ENCODE data around the gene NAA15. TPM values are rescaled to one million over a fixed set of nuclear protein-coding genes. Genes with fewer than 3 reads are reported as not detected.

The NAA15 gene
- total and polyA plus RNA-seq, 2 of the 8 experiments (the other 6 are each of a cell fraction or from before 2014, with no cell fraction given): 9.7 to 124 TPM

DNA sequence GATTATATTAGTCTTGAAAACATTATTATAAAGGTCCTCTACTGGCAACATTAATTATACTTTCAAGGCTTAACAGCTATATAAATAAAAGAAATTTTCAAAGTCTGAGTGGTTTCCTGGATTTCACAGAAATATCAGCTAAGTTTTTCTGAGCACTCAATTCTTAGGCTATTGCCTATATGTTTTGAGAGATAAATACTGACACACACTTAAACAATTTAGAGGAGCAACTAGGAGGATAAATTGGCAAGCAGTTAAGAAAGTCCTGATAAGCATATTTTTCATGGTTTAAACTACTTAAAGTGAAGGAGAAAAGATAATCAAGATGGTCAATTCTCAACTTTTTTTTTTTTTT lies 18.6 kb upstream of the NAA15 start:
- Histone ChIP-seq H3K9me3 (ENCODE audit: insufficient read depth in 2 of 2, low read depth in 1 of 2, low read length in 1 of 2) (no peaks in the 10 kb centered on the region), H4K91ac (replicated peaks; ENCODE audit: insufficient read length, low read length) (no peak overlapping the region), H3K9ac (replicated peaks in 1 of 4; ENCODE audit: extremely low read depth in 1 of 4, low read depth in 3 of 4, low read length in 3 of 4) (no peak overlapping the region), H3K27ac (ENCODE audit: low read depth, low read length) (no peak overlapping the region), H2BK20ac (ENCODE audit: low read length) (no peak overlapping the region), H4K8ac (ENCODE audit: extremely low read depth, insufficient read depth, low read length) (no peak overlapping the region), H2AK5ac (ENCODE audit: low read depth, low read length) (no peak overlapping the region), H3K79me1 (ENCODE audit: low read depth, low read length) (no peaks in the 10 kb centered on the region), H3K4me2 (ENCODE audit: insufficient read depth in 1 of 2, low read depth in 2 of 2, low read length in 2 of 2) (no peak overlapping the region), H3K56ac (replicated peaks; ENCODE audit: insufficient read length, low read depth, low read length) (no peak overlapping the region), H3K36me3 (ENCODE audit: control insufficient read depth in 2 of 4, insufficient read depth in 4 of 4, low read length in 3 of 4) (no peaks in the 10 kb centered on the region), H3K18ac (ENCODE audit: extremely low read depth, low read length) (no peak overlapping the region), H2BK12ac (ENCODE audit: low read depth, low read length) (no peak overlapping the region), H4K20me1 (replicated peaks in 1 of 2; ENCODE audit: control insufficient read depth in 1 of 2, insufficient read depth in 2 of 2, low read length in 2 of 2) (no peaks in the 10 kb centered on the region), H3K4ac (replicated peaks; ENCODE audit: insufficient read length, low read depth, low read length) (no peak overlapping the region), H4K5ac (ENCODE audit: insufficient read length, low read depth, low read length) (no peak overlapping the region), H3K23ac (ENCODE audit: insufficient read length) (no peak overlapping the region), H3K23me2 (ENCODE audit: low read depth, low read length) (peaks cover 9% of the 10 kb centered on the region), H3K27me3 (replicated peaks in 1 of 4; ENCODE audit: control insufficient read depth in 3 of 4, extremely low read depth in 1 of 4, insufficient read depth in 3 of 4, low read length in 3 of 4) (peaks cover 5 to 34% (median 25%) of the 10 kb centered on the region in 4 experiments), H2AFZ (ENCODE audit: low read length) (no peak overlapping the region), H2BK5ac (ENCODE audit: low read depth, low read length) (no peak overlapping the region), H3K14ac (ENCODE audit: insufficient read length) (no peak overlapping the region), H2BK15ac (ENCODE audit: low read length) (no peak overlapping the region), H3K4me1 (replicated peaks in 1 of 4; ENCODE audit: control insufficient read depth in 3 of 4, insufficient read depth in 4 of 4, low read length in 3 of 4) (peaks cover 2 to 5% (median 4%) of the 10 kb centered on the region in 4 experiments; a peak in 5 of 7 replicates), H2BK120ac (replicated peaks; ENCODE audit: low read depth, low read length) (no peak overlapping the region), H3K79me2 (ENCODE audit: control insufficient read depth in 1 of 2, insufficient read depth in 2 of 2, low read length in 2 of 2) (no peaks in the 10 kb centered on the region), H3K4me3 (ENCODE audit: extremely low read depth in 1 of 4, insufficient read depth in 2 of 4, low read depth in 3 of 4, low read length in 4 of 4) (no peak overlapping the region)
- POLR2A ChIA-PET (ENCODE audit: partially characterized antibody): interaction anchor here (1.1 kb wide), 1 partner anchor 155 kb away, joined by 3 read pairs; no protein-coding TSS in a partner anchor
- DNase-seq (ENCODE audit: low read depth in 1 of 2, low spot score in 2 of 2): no peak
- CTCF ChIA-PET (ENCODE audit: partially characterized antibody): interaction anchor here (0.5 to 4.8 kb wide), 9 partner anchors 13 to 333 kb away, joined by 3 to 34 read pairs (median 4); no protein-coding TSS in a partner anchor
- no peak for TF ChIP-seq HDAC2 (IDR thresholded peaks at IDR 0.05; ENCODE audit: borderline replicate concordance in 1 of 2, low read depth in 2 of 2, low read length in 2 of 2)
- no peak for TF ChIP-seq POU5F1 (IDR thresholded peaks at IDR 0.05; ENCODE audit: low read depth, low read length)
- TF ChIP-seq CBX5 (IDR thresholded peaks at IDR 0.05; ENCODE audit: low read depth, low read length): no peak
- no peak for TF ChIP-seq CHD1 (IDR thresholded peaks at IDR 0.05; ENCODE audit: low read depth, low read length)
- no peak for TF ChIP-seq JUND (IDR thresholded peaks at IDR 0.05; ENCODE audit: low read length)
- TF ChIP-seq POLR2A (IDR thresholded peaks at IDR 0.05; ENCODE audit: control extremely low read depth in 1 of 2, low read depth in 2 of 2, low read length in 2 of 2): no peak
- TF ChIP-seq EGR1 (IDR thresholded peaks at IDR 0.05; ENCODE audit: borderline replicate concordance, low read depth, low read length): no peak
- TF ChIP-seq TAF7 (optimal IDR thresholded peaks at IDR 0.05; ENCODE audit: borderline replicate concordance, low read depth, low read length): no peak
- no peak for TF ChIP-seq SIX5 (IDR thresholded peaks at IDR 0.05; ENCODE audit: low read depth, low read length)
- TF ChIP-seq, protein P1, sequence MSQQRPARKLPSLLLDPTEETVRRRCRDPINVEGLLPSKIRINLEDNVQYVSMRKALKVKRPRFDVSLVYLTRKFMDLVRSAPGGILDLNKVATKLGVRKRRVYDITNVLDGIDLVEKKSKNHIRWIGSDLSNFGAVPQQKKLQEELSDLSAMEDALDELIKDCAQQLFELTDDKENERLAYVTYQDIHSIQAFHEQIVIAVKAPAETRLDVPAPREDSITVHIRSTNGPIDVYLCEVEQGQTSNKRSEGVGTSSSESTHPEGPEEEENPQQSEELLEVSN (IDR thresholded peaks at IDR 0.05): no peak
- no peak for TF ChIP-seq ZNF274 (IDR thresholded peaks at IDR 0.05; ENCODE audit: borderline replicate concordance, extremely low read depth, low read length)
- no peak for TF ChIP-seq RBBP5 (IDR thresholded peaks at IDR 0.05; ENCODE audit: borderline replicate concordance, low read depth, low read length)
- TF ChIP-seq SUZ12 (IDR thresholded peaks at IDR 0.05; ENCODE audit: low read length): no peak
- no peak for TF ChIP-seq GABPA (IDR thresholded peaks at IDR 0.05; ENCODE audit: borderline replicate concordance, insufficient read depth, low read length)
- no peak for FAIRE-seq

Data from H1 (cell line).